ENCODE measurements around the gene CD300LF.
A peak's percentile ranks its signal among the peaks of the same experiment; 100 is the strongest.

Gene CD300LF

DNA sequence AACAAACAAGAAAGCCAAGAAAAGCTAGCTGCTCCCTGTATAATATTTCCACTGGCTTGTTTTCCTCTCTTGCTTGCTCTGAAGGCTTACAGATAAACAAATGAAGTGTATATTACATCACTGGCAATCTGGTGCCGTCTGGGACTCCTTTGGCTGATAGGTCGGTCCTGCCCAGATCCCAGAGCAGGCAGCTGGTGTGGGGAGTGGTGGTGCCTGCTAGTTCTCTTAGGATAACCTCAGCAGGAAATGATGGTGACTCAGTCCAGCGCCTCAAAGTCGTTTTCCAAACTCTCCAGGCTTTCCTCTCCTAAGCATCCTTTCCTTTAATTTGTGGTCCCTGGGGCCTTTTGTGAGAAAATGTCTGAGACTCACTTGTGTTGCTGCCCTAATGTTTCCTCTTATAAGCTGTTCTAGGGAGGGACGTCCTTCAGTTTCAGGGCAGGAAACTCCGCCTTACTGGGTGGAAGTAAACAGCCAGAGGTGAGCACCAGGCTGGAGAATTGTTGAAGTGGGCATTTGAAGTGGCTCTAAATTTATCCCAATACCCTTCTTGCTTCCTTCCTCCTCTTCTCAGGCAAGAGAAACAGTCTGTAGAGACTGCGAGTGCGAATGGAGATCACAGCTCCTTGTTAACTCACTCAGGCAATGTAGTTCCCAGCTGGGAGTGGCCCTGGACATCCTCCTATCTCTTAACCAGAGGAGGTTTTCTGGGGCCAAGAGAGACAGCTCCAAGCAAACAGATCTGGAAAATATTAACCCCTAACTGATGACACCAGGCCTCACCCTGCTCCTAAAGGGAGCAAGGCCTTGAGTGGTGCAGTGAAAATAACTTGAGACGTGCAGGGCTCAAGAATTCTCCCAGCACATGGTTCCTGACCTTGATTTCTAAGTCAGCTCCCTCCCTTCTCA lies 34.9 kb downstream of the CD300LF start:
- no peak for TF ChIP-seq FOXP2 (optimal IDR thresholded peaks at IDR 0.05; ENCODE audit: borderline replicate concordance, extremely low read depth, extremely low read length, insufficient read depth)
- TF ChIP-seq TAF1 (IDR thresholded peaks at IDR 0.05; ENCODE audit: borderline replicate concordance, insufficient read depth, low read length), result no peak
- no peak for TF ChIP-seq POLR2AphosphoS5 (IDR thresholded peaks at IDR 0.05; ENCODE audit: low read depth, low read length)
- no peak for TF ChIP-seq REST (IDR thresholded peaks at IDR 0.05; ENCODE audit: insufficient read depth in 1 of 2, low read depth in 2 of 2, low read length in 2 of 2)
- no peak for TF ChIP-seq SIN3A (IDR thresholded peaks at IDR 0.05; ENCODE audit: borderline replicate concordance, insufficient read depth, low read length)

DNA sequence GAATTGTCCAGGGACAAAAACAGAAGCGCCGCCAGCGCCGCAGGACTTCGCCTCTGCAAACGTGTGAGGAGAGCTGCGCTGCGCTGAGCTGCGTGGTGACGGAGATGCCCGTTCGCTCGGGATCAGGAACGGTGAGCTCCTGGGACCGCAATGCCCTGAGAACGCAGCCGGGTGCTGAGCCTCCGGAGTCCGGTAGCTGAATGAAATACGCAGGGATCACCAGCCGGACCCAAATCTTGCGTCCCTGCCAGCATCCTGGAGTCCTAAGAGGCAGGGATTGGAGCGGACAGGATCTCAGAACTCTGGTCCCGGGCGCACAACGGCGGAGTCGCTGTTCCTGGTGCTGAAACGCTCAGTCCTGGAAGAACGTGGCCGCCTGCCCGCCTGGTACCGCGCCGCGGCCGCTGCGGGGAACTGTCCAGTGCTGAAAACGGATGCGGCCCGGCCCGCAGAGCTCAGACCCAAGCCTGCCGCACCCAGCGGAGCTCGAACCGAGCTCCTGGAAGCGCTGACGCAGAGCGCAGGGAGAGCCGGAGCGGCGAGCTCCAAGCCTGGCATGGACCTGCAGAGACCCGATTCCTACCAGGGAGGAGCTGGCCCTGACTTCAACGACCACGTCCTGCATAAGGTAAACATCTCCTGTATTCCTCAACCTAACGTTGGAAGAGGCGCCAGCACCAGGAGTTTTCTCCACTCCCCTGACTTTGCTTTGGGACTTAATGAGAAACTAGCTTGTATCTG lies 41.5 kb downstream of the CD300LF start:
- TF ChIP-seq SIN3A (IDR thresholded peaks at IDR 0.05; ENCODE audit: borderline replicate concordance, insufficient read depth, low read length) (peak; percentile 98), REST (IDR thresholded peaks at IDR 0.05; ENCODE audit: insufficient read depth in 1 of 2, low read depth in 2 of 2, low read length in 2 of 2) (peak; percentile 98), FOXP2 (optimal IDR thresholded peaks at IDR 0.05; ENCODE audit: borderline replicate concordance, extremely low read depth, extremely low read length, insufficient read depth) (no peak)

GRCh38 chr17:74670329-74670728 lies 42.4 kb downstream of the CD300LF start:
- TF ChIP-seq POLR2AphosphoS5 (IDR thresholded peaks at IDR 0.05; ENCODE audit: low read depth, low read length) (no peak), REST (IDR thresholded peaks at IDR 0.05; ENCODE audit: insufficient read depth in 1 of 2, low read depth in 2 of 2, low read length in 2 of 2) (no peak), TAF1 (IDR thresholded peaks at IDR 0.05; ENCODE audit: borderline replicate concordance, insufficient read depth, low read length) (no peak), SIN3A (IDR thresholded peaks at IDR 0.05; ENCODE audit: borderline replicate concordance, insufficient read depth, low read length) (no peak), FOXP2 (optimal IDR thresholded peaks at IDR 0.05; ENCODE audit: borderline replicate concordance, extremely low read depth, extremely low read length, insufficient read depth) (no peak)

DNA sequence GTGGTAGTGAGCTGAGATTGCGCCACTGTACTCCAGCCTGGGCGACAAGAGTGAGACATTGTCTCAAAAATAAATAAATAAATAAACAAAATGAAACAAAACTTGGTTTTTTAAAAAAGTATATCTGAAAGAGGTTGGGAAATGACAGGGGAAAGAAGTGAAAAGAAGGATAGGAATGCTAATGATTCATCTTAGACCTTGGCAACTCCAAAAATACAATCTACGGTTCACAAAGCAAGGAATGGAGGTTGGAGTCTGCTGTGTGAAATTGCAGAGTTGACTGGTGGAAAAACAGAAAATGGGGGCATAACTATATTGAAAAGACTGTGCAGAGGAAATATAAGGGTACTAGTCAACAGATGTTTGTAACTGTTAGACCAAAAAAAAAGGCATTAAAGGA lies 49.2 kb downstream of the CD300LF start:
- no peak for TF ChIP-seq FOXP2 (optimal IDR thresholded peaks at IDR 0.05; ENCODE audit: borderline replicate concordance, extremely low read depth, extremely low read length, insufficient read depth)
- no peak for TF ChIP-seq TAF1 (IDR thresholded peaks at IDR 0.05; ENCODE audit: borderline replicate concordance, insufficient read depth, low read length)
- no peak for TF ChIP-seq REST (IDR thresholded peaks at IDR 0.05; ENCODE audit: insufficient read depth in 1 of 2, low read depth in 2 of 2, low read length in 2 of 2)
- TF ChIP-seq SIN3A (IDR thresholded peaks at IDR 0.05; ENCODE audit: borderline replicate concordance, insufficient read depth, low read length), result no peak
- no peak for TF ChIP-seq POLR2AphosphoS5 (IDR thresholded peaks at IDR 0.05; ENCODE audit: low read depth, low read length)
